NCI-H510A (cell line): ENCODE data around the gene PLK1.

Source experiments
- DNase-seq: peaks from one replicate; lab custom pipeline; 2025; lab: John Stamatoyannopoulos, UW

Gene PLK1

DNA sequence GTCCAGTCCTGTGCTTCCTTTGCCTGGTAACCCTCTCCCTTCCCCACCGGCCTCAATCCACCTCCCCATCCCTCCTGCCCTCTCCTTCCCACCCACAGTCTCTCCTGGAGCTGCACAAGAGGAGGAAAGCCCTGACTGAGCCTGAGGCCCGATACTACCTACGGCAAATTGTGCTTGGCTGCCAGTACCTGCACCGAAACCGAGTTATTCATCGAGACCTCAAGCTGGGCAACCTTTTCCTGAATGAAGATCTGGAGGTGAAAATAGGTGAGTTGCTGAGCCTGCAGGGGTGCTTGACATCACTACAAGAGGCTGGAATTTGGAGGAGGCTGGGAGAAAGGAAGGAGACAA lies 1.3 kb downstream of the PLK1 start:
- no peak for DNase-seq

DNA sequence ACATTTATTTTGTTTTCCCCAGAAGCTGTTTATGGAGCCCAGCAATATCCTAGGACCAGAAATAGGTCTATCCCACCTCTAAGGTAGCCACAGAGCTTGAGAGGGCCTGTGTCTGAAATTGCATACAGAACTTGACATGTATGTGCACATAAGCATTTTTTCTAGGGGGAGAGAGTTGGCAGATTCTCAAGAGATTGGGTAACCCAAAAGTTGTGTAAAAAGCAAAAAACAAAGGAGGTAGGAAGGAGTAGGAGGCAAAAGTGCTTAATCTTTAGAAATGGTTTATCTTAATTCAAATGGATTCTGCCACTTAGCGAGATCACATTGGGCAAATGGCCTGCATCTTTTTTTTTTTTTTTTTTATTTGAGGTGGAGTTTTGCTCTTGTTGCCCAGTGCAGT lies 3.5 kb downstream of the PLK1 start:
- no peak for DNase-seq

DNA sequence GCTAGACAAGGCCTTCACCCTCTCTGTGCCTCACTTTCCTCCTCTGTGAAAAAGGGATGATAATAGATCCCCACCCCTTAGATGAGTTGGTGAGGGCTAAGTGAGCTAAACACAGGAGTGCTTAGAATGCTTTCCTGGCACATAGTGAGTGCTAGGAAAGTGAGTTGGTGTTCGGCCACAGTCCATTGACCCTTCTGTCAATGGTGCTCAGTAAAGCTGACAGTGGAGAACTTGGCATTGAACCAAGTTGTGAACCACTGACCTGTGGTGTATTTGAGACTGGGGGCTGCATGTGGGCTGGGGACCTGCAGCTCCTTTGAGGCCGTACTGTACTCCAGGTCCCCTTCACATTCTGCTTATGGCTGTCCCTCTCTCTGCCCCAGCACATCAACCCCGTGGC lies 4.8 kb downstream of the PLK1 start:
- no peak for DNase-seq

DNA sequence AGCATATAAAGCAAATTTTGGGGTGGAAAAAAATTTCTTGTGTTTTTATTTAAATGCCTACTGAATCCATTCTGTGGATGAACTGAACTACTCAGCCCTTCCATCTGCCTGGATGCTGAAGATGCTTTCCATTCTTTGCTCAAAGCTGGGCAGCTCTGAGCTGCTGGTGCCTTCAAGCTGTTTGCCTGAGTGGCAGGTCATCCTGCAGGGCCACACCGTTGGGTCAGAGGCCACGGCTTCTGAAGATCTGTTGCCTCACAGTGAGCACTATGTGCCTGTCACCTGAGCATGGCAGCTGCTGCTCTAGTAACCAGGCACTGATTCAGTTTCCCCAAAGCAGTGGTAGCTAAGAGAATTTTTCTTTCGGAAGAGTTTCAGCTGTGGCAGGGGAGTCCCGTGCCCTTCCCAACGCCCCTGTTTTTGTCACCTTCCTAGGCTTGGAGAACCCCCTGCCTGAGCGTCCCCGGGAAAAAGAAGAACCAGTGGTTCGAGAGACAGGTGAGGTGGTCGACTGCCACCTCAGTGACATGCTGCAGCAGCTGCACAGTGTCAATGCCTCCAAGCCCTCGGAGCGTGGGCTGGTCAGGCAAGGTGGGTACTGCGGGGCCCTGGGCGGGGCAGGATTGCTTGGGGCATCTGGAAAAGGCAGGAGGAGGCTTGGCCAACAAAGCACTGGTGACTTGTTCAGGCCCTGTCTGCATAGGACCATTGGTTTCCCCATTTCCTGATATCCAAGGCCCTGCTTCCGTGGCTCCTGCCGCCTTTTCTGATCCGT lies 8.5 kb downstream of the PLK1 start:
- no peak for DNase-seq

DNA sequence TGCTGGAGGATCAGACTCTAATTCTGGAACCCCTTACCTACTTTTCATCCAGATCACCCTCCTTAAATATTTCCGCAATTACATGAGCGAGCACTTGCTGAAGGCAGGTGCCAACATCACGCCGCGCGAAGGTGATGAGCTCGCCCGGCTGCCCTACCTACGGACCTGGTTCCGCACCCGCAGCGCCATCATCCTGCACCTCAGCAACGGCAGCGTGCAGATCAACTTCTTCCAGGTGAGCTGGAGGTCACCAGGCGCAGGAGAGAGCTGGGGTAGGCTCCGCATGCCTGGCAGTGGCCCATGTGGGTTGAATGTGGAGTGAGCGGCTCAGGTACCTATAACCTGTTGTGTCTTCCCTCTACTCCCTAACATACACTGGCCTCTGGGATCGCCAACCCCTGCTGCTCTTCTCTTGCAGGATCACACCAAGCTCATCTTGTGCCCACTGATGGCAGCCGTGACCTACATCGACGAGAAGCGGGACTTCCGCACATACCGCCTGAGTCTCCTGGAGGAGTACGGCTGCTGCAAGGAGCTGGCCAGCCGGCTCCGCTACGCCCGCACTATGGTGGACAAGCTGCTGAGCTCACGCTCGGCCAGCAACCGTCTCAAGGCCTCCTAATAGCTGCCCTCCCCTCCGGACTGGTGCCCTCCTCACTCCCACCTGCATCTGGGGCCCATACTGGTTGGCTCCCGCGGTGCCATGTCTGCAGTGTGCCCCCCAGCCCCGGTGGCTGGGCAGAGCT lies 10.9 kb downstream of the PLK1 start:
- no peak for DNase-seq

DNA sequence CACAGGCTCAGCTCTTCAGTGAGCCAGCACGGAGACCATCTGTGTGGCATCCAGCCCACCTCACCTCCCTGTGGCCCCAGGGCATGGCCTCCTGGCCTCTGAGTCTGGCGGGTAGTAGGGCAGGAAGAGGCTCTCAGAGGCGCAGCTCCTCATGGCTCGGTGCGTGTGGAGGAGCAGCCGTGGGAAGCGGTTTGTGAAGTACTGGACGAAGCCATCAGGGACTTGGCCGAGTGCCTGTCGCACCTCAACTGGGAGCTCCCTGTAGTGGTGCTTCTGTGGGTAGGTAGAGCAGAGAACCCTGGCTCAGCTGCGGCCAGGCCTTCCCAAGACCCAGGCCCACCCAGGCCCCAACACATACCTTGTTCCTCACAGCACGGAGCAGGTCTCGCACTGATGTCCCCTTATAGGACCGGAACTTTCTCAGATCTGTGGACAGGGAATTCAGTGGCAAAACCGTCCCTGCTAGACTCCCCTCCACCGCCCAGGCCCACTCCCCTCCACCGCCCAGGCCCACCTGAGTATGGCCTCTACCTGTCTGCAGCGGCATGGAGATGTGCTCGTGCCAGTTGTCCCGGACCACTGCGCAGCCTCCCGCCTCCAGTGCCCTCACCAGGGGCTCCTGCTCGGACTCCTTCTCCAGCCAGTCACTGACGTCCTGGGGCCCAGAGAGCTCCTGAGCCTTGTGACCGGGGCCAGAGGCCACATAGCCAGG lies 12.2 kb downstream of the PLK1 start:
- no peak for DNase-seq

DNA sequence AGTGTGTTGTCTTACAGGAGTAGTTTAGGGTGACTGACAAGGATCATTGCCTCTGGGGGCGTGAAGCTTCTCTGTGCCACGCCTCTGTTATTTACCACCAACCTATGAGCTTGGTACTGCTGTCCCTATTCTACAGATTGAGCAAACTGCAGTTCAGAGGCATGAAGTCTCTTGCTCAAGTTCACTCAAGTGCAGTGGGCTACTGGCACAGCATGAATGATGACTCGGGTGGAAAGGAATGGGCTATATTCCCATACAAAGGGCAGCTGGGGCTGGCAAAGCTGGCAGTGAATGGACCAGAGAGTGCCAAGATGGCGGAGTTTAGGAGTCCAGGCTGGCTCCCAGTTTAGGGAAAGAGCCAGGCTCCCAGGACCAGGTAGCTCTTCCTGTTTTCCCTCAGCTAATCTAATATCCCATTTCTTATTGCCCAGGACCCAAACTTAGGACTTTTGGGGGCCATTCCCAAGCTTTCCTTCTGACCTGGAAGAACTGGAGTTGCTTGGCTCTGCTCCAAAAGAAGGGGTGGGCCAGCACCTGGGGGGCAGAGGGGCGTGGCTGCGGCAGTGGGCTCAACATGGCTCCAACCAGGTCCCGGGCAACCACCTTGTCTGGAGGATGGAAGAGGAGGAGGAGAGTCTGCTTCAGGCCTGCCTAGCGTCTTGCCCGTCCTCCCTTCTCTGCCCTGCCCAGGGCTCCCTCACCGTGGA lies 12.9 kb downstream of the PLK1 start:
- no peak for DNase-seq

DNA sequence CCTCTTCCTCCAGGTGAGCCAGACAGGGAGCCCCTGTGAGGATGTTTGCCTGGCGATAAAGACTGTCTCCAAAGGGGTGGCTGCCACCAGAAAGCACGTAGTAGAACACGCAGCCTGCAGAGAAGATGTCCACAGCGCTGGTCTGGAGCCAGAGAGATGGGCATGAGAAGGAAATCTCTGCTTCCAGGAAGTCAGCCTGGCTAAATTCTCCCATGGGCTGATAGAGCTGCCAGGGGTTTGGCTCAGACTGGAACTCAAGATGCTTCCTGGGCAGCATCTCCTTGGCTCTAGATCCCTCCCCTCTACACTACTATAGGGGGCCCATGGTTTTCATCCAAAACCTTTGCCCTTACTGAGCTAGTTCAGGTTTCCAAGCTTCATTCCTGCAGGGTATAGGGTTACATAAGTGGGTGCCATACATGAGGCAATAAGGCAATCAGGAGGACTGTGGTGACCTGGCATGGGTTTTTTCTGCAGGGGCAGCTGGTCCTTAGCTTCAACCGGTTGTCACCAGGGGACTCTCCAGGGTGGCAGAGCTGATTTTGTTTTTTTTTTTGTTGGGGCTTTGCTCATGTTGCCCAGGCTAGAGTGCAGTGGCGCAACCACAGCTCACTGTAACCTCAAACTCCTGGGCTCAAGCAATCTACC lies 13.6 kb downstream of the PLK1 start:
- DNase-seq, result no peak

DNA sequence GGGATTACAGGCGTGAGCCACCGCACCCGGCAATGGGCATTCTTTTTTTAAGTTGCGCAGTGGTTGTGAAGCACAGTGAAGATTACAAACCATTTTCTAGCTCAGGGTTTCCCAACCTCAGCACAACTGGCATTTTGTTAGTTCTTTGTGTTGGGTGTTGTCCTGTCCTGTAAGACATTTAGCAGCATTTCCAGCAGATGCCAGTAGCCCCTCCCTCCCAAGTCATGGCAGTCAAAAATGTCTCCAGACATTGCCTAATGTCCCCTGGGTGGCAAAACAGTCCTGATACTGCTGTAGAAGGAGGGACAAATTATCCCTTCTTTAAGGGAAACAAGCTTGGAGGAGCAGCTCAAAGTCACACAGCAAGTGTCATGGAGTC lies 15.6 kb downstream of the PLK1 start:
- DNase-seq, result no peak

DNA sequence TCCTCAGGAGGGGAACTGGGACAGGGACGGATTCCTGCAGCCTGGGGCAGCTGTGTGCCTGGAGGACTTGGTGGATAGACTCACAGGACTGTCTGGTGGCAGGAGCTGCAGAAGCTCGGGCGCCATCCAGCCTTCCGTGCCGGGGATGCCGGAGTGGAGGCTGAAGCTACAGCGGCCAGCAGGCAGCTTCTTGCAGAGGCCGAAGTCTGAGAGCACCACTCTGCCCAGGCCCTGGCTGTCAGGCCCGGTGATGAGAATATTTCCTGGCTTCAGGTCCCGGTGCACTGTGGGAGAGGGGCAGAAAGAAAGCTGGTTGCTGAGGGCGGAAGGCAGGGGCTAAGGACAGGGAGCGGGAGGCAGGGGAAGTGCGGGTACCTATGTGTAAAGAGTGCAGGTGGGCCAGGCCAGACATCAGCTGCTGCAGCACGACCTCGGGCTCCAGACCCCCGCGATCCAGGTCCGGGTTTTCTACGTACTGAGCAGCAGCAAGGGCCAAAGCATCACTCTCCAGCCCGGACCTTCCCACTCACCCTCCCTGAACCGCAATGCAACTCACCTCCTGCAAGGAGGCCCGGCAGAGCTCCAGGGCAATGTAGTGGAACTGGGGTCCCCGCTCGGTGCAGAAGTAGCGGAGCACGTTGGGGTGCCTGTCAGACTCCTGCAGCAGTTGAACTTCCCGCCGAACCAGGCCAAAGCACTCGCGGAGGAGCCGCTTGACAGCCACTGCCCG lies 16.1 kb downstream of the PLK1 start:
- no peak for DNase-seq

DNA sequence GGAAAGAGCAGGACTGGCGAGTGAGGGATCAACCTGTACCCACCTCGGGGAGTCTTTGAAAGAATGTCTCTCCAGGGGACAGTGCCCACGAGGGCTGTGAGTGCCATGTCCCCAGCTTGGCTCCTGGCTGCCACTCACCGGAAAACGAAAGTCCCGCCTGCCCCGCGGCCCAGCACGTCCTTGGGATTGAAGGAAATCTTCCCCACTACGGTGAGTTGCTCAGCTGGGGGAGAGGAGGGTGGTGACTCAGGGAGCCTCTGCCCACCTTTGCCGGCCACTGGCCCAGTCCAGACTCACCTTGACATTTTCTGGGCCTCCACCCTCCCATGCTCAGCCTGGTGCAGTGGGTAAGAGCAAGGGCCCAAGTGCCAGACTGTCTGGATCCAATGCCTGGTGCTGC lies 17.1 kb downstream of the PLK1 start:
- no peak for DNase-seq

DNA sequence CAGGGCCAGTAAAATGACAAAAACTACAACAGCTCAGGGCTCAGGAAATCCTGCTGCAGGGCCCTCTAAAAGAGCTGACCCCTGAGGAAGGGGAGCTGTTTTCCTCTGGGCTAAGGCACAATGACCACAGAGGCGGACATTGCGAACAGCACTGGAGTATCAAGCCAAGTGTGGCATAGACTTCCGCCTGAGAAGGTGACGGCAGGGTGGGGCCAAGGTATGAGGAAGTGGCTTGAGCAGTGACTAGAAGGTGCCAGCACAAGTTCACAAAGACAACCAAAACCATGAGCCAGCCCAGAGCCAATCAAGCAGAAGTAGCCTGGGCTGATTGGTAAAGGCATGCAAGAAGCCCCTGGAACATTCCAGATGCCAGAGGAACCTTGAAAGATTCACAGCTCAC lies 20.4 kb downstream of the PLK1 start:
- DNase-seq, result no peak

DNA sequence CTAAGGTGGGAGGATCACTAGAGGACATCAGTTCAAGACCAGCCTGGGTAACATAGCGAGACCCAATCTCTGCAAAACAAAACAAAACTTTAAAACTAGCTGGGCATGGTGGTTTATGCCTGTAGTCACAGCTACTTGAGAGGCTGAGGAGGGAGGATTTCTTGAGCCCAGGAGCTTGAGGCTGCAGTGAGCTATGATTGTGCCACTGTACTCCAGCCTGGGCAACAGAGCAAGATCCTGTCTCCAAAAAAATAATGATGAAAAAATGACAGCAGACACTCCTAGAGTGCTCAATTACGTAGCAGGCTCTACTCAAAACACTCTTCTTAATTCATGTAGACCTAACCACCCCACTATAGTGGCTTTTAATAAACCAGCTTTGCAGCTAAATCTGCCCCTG lies 21.4 kb downstream of the PLK1 start:
- no peak for DNase-seq

DNA sequence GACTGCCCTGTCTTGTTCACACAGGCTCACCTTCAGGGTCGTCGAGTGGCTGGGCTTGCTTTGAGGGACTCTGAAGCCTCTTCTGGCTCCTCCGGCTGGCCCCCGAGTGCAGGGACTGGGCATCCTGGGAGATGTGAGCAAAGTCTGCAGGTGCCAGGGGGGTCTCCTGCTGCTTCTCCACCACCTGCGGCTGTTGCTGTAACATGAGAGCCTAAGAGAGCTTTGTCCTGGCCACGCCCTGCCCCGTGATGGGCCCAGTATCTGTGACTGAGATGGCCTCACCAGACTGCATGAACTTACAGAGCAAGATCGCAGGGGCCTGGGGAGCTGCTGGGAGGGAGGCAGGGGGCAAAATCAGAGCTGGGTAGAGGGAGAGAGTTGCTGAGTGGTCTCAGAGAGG lies 21.8 kb downstream of the PLK1 start:
- peak; percentile 49 for DNase-seq

DNA sequence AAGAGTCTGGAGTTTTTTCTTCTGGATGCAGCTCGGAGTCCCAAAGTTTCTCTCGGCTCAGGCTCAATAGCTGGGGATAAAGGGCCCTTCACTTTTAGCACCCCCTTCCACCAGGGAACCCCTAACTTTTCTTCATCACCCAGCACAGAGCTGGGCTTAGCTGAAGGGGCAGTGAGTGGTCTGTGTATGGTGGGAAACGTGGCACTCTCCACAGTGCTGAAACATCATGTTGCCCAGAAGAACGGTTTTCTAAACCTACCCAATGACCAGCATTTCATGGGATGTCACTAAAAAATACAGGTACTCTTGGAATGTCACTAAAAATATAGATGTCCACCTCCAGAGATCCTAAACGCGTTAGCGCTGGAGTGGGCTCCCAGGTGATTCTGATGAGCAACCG lies 22.4 kb downstream of the PLK1 start:
- DNase-seq, result no peak

DNA sequence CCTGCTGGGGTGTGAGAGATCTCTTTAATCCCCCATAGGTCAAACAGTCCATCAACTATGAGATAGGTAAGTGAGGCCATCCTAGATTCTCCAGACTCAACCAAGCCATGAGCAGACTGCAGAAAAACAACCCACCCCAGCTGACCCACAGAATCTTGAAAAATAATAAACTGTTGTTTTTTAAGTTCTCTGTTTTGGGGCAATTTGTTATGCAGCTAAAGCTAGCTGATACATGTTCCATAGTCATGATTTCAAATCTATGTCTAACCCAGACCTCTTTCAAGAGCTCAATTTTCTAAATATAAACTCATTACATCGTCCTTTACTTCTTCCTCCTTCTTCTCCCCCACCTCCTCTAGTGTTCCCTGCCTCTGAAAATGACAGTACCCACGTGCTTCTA lies 24.3 kb downstream of the PLK1 start:
- DNase-seq, result no peak

DNA sequence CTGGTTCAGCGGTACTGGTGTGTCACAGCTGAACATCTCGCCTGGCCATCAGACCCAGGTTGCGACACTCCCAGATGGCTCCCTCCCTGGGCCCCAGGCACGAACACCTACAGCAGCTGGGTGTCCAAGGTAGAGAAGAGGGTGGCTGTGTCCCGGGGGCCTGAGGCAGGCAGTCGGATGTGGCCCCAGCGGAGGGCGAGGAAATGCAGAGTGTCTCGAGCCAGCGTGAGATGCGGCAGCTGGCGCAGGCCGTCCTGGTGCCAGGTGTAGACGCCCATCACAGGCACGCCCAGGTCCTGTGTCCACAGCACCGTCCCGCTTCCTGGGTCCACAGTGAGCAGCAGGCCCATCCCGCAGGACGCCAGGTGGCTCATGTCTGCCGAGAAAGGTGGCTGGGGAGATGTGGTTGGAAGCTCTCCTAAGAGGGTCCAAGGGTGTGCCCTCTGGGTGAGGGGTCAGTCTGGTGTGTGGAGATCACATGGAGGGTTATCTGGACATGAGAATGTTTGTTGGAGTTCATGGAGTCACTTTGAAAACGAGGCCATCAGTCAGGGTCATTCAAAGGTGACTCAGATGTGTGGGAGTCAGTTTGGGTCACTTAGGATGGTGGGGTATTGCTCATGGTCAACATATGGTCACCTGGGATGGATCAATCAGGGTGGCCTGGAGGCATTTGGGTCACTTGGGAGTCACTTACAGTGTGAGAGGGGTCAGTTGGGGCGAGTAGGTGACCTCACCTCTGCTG lies 26.3 kb downstream of the PLK1 start:
- DNase-seq, result no peak

DNA sequence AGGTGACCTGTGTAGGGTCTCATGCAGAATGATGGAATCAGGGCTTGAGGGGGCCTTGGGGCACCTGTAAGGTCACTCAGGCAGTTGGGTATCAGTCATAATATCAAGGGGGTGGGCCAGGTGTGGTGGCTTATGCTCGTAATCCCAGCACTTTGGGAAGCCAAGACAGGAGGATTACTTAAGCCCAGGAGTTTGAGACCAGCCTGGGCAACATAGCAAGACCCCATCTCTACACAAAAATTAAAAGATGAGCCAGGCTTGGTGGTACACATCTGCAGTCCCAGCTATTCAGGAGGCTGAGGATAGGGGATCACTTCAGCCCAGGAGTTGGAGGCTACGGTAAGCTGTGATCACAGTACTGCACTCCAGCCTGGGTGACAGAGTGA lies 26.8 kb downstream of the PLK1 start:
- DNase-seq, result no peak

DNA sequence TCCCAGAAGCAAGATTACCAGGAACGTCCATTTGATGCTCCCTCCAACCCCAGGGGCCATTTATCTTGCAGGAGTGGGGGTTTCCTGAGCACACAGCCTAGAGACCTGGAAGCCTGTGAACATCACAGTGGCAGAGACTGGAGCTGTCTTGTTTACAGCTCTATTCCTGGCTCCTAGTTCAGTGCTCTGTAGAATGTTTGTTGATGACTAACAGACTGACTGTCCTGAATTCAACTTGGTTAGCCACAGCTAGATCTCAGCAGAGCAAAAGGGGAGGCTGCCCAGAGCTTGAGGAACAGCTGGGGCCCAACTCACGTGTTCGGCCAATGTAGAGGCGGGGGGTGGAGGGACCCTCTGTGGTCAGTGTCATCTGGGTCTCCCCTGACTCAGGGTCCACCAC lies 27.8 kb downstream of the PLK1 start:
- DNase-seq, result no peak

DNA sequence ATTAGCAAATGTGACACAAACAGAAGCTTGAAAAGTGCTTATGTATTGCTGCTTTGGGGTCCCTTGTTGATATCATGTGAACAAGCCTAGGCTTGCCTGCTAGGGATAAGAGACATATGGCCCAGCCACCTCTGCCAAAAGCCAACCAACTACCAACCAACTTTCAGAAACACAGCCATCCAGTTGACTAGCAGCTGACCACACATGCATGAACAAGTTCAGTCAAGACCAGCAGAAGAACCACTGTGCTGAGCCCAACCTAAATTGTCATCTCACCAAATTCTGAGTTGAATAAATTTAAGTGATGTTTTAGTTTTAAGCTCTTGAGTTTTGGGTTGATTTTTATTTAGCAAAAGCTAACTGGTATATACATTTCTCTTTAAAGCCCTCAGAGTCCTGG lies 30.8 kb downstream of the PLK1 start:
- no peak for DNase-seq

DNA sequence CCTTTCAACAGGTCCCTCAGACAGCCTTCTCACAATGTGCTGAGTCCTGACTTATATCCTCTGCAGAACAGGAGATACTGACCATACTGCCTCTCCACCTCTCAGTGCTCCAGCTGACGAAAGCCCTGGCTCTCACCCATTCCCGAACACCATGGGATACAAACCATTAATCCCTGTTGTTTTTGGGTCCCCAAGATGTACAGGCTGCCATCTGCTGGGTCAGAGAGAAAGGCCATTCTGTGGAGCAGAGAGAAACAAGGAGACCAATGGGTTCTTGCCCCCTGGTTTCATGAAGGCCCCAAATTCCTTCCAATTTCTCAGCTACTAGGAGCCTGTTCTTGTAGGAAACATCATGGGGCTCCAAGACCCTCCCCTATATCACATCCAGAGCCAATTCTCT lies 31.3 kb downstream of the PLK1 start:
- no peak for DNase-seq
